Left kidney (tissue), 2 donors: Measurements from ENCODE around the gene MT1F. TPM values are rescaled to one million over a fixed set of nuclear protein-coding genes. Genes with fewer than 3 reads are reported as not detected.
"Not testable (repeated sequence)": the region's sequence is repeated elsewhere in the genome, so short reads cannot be mapped to it uniquely, and the experiment has no call there.

Source experiments
- DNase-seq: peaks from one replicate; pipeline ENCODE4 v3.0.0-alpha.2; 2013
- polyA plus RNA-seq: library from polyadenylated mRNA; unstranded; fragments of 120-200 nt; gene quantifications from one replicate; pipeline ENCODE4 v1.2.1, GENCODE V29; 2013; ENCODE audit not compliant: insufficient read length

MT1F gene
- polyA plus RNA-seq, 1 donor, result 57.5 TPM

DNA sequence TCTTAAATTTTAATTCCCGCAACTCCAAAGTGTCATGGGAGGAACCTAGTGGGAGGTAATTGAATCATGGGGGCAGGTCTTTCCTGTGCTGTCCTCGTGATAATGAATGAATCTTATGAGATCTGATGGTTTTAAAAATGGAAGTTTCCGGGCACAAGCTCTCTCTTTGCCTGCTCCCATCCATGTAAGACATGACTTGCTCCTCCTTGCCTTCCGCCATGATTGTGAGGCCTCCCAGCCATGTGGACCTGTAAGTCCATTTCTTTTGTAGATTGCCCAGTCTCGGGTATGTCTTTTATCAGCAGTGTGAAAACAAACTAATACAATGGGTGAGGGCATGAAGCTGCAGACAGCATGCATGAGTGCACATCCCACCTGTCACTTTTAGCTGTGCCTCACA lies 34.6 kb upstream of the MT1F start:
- DNase-seq, result not testable (repeated sequence)

DNA sequence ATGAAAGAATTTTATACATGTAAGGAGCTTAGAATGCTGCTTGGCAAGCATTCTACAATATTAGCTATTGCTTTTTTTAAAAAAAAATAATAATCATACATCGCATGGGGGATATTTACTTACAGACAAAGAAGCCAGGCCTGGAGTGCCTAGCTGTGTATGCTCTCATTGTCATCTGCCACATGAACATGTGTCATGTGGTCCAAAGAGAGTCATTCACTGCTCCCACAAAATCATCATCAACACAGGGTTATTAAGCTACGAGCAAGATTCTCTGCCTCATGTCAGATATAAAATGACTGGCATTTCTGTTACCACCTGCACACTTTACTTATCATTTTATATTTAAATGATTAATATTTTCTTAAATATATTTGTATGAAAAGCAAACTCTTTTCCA lies 34.1 kb upstream of the MT1F start:
- no peak for DNase-seq

DNA sequence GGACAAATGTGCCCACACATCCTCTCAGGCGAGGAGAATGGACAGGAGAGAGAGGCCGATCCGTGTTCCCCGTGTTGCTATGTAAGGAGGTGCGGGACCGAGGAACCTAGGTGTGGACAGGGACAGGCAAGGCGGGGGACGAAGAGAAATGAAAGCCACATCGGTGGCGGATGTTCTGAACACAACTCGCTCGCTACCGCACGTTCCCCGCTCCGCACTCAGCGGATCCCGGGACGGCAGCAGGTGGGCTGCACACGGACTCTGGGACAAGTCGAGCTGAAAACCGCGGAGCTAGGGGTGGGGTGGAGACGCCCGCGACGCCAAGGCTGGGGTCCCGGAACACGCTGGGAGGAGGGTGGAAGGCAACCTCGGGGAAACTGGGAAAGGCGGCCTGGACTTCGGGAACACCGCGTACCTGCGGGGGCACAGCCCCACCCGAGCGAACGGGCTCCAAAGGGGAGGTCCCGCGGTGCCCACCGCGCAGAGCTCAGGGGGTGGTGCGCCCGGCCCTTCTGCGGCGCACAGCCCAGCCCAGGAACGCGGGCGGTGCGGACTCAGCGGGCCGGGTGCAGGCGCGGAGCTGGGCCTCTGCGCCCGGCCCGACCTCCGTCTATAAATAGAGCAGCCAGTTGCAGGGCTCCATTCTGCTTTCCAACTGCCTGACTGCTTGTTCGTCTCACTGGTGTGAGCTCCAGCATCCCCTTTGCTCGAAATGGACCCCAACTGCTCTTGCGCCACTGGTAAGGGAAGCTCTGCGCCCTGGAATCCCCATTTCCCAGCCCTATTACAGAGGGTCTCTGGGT lies 32.4 kb upstream of the MT1F start, which contains the start of gene MT1E:
MT1E (plus strand) TSS at position 642 of the 803 bp plus-strand sequence; CDS start at position 713, 71 bp downstream.
- DNase-seq, result no peak

DNA sequence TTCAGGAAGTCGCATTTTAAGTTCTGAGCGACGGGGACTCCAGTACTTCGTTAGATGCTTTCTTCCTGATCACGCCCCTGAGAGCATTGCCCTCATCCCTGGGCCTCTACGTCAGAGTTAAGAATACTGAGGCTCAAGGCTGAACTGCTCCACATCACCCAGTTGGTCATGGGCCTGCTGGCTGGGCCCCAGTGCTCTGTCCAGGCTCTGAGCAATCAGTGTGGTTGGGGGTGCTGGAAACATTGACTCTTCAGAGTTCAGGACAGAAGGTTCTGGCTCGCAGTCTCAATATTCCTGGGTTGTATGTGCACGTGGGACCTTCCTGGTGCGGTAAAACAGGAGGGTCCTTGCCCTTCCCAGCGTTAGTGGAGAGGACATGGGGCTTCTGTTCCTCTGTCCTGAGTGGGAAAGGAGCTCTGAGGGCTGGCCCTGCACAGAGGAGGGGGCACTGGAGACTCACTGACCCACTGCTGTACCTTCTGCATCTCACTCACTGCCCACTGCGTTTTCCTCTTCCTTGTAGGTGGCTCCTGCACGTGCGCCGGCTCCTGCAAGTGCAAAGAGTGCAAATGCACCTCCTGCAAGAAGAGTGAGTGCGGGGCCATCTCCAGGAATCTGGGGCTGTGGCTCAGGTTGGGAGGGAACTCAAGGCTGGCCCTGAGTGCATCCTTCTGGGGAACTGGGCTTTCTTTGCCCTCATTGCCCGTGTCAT lies 31.7 kb upstream of the MT1F start:
- DNase-seq, result no peak

DNA sequence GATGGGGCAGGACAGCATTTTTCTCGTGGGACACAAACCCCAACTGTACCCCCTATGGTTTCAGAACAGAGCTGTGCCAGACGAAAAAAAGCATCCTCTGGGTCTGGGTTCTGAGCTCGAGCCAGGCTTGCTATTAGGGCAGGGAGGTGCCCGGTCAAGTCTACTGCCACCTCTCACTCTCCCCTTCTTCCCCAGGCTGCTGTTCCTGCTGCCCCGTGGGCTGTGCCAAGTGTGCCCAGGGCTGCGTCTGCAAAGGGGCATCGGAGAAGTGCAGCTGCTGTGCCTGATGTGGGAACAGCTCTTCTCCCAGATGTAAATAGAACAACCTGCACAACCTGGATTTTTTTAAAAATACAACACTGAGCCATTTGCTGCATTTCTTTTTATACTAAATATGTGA lies 31.1 kb upstream of the MT1F start:
- no peak for DNase-seq

DNA sequence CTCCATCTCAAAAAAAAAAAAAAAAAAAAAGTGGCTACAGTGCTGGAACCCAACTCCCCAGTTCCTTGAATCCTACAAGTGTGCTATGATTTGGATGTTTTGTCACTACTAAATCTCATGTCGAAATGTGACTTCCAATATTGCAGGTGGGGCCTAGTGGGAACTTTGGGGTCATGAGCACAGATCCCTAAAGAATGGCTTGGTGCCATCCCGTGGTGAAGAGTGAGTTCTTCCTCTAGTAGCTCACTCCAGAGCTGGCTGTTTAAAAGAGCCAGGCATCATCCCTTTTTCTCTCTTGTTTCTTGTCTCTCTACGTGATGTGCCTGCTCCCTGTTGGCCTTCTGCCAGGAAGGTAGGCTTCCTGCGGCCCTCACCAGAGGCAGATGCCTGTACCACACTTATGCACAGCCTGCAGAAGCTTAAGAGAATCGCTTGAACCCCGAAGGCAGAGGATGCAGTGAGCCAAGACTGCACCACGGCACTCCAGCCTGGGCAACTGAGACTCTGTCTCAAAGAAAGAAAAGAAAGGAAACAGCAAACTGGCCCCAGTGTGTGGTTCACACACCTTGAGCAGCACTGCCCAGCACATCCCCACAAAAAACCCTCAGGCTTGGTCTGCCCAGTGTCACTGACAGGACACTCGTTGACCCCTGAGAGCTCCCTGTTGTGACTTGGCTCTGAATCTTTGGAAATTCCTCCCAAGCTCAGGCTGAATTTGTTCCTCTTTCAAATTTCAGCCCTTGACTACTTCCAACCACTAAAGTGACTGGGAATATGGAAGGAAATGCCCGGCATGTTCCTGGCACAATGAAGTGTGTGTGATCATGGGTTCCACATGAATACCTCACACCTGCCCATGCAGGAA lies 29.0 kb upstream of the MT1F start:
- no peak for DNase-seq

DNA sequence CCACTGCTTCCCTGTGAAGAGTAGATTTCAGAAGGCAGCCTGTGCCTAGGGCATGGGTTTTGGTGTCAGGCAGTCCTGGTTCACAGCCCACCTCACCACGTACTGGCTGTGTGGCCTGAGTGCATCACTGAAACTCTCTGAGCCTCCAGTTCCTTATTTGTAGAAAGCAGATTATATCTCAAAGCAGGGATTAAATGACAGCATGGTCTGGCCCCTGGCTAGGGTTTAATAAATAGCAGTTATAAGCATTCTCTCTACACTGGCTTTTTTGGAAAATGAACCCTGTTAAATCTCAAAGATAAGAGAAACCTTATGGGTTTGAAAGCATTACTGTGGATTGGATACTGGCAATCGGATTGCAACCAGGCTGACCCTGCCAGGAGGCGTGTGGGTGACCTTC lies 28.2 kb upstream of the MT1F start:
- DNase-seq, result no peak

DNA sequence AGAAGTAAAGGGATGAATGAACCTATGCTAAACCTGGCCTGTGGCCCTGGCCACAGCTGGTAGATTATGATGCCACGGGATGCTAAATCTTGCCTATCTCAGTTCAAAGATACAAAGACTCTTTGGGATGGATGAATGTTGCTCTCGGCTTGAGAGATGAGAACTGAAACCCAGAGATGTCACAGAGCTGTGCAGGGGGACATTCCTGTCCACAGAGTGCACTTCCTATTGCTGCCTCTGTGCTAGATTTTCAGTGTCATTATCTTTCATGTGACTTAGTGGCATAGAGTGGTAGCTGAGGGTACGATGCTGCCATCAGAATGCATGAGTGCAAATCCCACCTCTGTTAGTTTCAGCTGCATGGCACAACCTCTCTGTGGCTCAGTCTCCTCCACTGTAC lies 27.6 kb upstream of the MT1F start:
- DNase-seq, result no peak

DNA sequence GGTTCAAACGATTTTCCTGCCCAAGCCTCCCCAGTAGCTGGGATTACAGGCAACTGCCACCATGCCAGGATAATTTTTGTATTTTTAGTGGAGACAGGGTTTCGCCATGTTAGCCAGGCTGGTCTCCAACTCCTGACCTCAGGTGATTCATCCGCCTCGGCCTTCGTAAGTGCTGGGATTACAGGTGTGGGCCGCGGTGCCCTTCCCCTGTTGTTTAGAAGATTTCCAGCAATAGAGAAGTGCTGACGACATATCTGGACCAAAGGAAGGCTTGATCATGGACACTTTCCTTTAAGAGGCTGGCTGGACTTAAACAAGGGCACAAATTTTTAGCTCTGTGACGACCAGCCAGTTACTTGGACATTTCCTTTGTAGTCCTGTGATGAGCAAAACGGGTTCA lies 26.6 kb upstream of the MT1F start:
- no peak for DNase-seq

DNA sequence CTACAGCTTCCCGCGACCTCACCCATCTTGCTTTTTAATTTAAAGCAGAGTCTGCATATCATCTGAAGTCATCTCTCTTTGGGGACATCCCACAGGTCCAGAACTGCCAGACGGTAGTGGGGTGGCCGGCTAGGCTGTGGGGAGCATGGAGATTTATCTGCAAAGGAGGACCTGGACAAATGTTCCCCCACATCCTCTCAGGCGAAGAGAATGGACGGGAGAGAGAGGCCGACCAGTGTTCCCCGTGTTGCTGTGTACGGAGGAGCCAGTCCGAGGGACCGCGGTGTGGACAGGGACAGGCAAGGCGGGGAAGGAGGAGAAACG lies 26.0 kb upstream of the MT1F start:
- no peak for DNase-seq

DNA sequence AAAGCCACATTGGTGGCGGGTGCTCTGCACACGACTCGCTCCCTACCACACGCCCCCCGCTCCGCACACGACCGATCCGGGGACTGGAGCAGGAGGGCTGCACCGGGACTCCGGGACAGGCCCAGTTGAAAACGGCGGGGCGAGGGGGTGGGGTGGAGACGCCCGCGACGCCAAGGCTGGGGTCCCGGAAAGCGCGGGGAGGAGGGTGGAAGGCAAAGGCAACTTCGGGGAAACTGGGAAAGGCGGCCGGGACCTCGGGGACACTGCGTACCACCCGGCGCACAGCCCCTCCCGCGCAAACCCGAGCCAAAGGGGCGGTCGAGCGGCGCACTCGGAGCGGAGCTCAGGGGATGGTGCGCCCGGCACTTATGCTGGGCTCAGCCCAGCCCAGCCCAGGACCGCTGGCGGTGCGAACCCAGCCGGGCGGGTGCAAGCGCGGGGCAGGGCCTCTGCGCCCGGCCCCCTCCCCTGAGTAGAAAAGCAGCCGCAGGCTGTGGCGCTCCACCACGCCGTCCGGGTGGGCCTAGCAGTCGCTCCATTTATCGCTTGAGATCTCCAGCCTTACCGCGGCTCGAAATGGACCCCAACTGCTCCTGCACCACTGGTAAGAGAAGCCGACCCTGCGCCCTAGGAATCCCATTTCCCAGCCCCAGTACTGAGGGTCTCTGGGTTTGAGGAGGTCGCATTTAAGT lies 25.5 kb upstream of the MT1F start, which contains the start of gene MT1M:
MT1M (plus strand) TSS at position 504 of the 692 bp plus-strand sequence; CDS start at position 577, 73 bp downstream.
- no peak for DNase-seq

DNA sequence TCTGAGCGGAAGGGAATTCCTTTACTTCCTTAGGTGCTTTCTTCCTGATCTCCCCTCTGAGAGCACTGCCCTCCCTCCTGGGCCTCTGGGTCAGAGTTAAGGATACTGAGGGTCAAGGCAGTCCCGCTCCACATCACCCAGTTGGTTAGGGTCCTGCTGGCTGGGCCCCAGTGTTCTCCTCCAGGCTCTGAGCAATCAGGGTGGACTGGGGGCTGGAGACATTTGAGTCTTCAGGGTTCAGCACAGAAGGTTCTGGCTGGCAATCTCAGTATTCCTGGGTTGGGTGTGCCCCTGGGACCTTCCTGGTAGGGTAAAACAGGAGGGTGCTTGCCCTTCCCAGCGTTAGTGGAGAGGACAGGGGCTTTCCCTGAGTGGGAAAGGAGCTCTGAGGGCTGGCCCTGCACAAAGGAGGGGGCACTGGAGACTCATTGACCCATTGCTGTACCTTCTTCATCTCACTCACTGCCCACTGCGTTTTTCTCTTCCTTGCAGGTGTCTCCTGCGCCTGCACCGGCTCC lies 24.9 kb upstream of the MT1F start:
- no peak for DNase-seq

DNA sequence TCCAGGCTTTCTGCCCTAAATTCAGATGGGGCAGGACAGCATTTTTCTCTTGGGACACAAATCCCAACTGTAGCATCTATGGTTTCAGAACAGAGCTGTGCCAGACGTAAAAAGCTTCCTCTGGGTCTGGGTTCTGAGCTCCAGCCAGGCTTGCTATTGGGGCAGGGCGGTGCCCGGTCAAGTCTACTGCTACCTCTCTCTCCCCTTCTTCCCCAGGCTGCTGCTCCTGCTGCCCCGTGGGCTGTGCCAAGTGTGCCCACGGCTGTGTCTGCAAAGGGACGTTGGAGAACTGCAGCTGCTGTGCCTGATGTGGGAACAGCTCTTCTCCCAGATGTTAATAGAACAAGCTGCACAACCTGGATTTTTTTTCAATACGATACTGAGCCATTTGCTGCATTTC lies 24.2 kb upstream of the MT1F start:
- no peak for DNase-seq

DNA sequence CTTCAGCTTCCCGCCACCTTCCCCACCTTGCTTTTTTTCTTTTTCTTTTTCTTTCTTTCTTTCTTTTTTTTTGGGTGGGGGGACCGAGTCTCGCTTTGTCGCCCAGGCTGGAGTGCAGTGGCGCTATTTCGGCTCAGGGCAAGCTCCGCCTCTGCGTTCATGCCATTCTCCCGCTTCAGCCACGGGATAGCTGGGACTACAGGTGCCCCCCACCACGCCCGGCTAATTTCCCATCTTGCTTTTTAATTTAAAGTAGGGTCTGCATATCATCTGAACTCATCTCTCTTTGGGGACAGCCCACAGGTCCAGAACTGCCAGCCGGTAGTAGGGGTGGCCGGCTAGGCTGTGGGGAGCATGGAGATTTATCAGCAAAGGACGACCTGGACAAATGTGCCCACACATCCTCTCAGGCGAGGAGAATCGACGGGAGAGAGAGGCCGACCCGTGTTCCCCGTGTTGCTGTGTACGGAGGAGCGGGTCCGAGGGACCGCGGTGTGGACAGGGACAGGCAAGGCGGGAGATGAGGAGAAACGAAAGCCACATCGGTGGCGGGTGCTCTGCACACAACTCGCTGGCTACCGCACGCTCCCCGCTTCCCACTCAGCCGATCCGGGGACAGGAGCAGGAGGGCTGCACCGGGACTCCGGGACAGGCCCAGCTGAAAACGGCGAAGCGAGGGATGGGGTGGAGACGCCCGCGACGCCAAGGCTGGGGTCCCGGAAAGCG lies 22.9 kb upstream of the MT1F start:
- no peak for DNase-seq

DNA sequence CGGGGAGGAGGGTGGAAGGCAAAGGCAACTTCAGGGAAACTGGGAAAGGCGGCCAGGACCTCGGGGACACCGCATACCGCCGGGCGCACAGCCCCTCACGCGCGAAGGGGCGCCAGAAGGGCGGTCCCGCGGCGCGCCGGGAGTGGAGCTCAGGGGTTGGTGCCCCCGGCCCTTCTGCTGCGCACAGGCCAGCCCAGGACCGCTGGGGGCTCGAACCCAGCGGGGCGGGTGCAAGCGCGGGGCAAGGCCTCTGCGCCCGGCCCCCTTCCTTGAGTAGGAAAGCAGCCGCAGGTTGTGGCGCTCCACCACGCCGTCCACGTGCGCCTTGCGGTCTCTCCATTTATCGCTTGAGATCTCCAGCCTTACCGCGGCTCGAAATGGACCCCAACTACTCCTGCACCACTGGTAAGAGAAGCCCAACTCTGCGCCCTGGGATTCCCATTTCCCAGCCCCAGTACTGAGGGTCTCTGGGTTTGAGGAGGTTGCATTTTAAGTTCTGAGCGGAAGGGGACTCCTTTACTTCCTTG lies 22.3 kb upstream of the MT1F start:
- no peak for DNase-seq

DNA sequence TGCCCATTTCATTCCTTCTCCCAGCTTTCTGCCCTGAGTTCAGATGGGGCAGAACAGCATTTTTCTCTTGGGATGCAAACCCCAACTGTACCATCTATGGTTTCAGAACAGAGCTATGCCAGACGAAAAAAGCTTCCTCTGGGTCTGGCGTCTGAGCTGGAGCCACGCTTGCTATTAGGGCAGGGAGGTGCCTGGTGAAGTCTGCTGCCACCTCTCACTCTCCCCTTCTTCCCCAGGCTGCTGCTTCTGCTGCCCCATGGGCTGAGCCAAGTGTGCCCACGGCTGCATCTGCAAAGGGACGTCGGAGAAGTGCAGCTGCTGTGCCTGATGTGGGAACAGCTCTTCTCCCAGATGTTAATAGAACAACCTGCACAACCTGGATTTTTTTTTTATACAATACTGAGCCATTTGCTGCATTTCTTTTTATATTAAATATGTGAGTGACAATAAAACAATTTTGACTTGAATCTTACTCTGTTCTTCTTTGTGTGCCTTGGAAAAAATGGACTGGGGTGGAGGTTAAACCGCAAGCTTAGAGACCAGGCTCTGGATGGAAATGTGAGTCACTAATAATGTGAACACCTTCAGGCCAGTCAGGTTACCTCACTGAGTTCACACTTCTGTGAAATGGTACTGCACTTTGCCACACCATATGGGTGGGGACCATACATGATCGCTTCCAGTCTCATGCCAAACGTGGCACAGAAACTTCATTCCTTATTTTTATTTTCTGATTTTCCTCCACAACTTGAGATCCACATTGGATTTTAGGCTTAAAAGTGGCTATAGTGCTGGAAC lies 20.9 kb upstream of the MT1F start:
- no peak for DNase-seq

DNA sequence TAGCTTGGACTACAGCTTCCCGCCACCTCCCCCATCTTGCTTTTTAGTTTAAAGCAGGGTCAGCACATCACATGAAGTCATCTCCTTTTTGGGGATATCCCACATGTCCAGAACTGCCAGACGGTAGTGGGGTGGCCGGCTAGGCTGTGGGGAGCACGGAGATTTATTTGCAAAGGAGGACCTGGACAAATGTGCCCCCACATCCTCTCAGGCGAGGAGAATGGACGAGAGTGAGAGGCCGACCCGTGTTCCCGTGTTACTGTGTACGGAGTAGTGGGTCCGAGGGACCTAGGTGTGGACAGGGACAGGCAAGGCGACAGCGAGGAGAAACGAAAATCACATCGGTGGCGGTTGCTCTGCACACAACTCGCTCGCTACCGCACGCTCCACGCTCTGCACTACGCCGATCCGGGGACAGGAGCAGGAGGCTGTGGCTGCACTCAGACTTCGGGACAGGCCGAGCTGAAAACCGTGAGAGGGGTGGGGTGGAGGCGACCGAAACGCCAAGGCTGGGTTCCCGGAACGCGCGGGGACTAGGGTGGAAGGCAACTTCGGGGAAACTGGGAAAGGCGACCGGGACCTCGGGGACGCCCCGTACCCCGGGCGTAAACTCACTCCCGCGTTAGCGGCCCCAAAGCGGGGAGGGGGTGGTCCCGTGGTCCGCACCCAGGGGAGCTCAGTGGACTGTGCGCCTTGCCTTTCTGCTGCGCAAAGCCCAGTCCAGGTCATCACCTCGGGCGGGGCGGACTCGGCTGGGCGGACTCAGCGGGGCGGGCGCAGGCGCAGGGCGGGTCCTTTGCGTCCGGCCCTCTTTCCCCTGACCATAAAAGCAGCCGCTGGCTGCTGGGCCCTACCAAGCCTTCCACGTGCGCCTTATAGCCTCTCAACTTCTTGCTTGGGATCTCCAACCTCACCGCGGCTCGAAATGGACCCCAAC lies 19.7 kb upstream of the MT1F start, which contains the start of gene MT1A:
MT1A (plus strand) TSS at position 853 of the 937 bp plus-strand sequence; CDS start at position 926, 73 bp downstream.
- no peak for DNase-seq

DNA sequence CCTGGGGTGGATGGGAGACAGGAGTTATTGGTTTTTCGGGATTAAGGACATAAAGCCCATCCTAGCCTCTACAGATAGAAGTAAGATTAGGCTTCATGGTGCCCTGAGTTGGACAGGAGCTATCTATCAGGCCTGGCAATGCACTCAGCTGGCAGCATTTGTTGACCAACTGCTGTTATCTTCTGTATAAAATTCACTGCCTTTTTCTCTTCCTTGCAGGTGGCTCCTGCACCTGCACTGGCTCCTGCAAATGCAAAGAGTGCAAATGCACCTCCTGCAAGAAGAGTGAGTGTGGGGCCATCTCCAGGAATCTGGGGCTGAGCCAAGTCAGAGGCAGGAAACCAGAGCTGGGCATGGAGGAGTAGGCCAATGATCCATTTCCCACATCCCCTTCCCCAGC lies 18.7 kb upstream of the MT1F start:
- no peak for DNase-seq

DNA sequence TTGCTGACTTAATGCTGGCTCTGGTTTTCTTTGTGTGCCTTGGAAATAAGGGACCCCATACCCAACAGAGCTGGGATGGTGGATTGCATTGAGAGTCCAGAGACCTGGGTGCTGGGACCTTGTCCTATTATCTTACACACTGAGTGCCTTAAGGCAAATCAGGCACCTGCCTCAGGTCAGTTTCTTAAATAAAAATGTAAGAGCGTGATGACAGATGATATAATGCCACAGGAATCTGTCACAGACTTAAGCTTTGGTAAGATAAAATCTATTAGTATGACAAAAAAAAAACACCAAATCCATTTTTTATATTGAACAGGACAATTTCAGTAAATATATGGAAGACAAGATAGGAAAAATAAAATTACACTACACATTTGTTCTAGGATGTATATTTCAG lies 17.7 kb upstream of the MT1F start:
- no peak for DNase-seq
